Esophagus squamous epithelium (tissue), 4 donors: ENCODE results near the gene DHRS13.

Source experiments
- POLR2A ChIP-seq, 4 donors: fragments of 450-650 bp; IDR thresholded peaks; one replicate each; pipeline ENCODE4 v1.6.1; 2017; ENCODE audit warnings: antibody characterized with exemption in 4 of 4, mild to moderate bottlenecking in 4 of 4, moderate library complexity in 3 of 4
- TF ChIP-seq, protein P1 (sequence below), 6 experiments: fragments of 450-650 bp in 4 of 6; fragments of 200-600 bp in 2 of 6; sonication (generic) in 2 of 6; IDR thresholded peaks; one replicate each; pipeline ENCODE4 v1.5.1; 2016 to 2019; ENCODE audit warnings: antibody characterized with exemption in 6 of 6, mild to moderate bottlenecking in 4 of 6, moderate library complexity in 4 of 6

GRCh38 chr17:28949185-28950016 is 46.5 kb upstream of the DHRS13 start:
- TF ChIP-seq, protein P1, sequence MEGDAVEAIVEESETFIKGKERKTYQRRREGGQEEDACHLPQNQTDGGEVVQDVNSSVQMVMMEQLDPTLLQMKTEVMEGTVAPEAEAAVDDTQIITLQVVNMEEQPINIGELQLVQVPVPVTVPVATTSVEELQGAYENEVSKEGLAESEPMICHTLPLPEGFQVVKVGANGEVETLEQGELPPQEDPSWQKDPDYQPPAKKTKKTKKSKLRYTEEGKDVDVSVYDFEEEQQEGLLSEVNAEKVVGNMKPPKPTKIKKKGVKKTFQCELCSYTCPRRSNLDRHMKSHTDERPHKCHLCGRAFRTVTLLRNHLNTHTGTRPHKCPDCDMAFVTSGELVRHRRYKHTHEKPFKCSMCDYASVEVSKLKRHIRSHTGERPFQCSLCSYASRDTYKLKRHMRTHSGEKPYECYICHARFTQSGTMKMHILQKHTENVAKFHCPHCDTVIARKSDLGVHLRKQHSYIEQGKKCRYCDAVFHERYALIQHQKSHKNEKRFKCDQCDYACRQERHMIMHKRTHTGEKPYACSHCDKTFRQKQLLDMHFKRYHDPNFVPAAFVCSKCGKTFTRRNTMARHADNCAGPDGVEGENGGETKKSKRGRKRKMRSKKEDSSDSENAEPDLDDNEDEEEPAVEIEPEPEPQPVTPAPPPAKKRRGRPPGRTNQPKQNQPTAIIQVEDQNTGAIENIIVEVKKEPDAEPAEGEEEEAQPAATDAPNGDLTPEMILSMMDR (IDR thresholded peaks at IDR 0.05), result no peak
- peak in 2 of 4 donors; percentile 14 to 45 for TF ChIP-seq POLR2A (IDR thresholded peaks at IDR 0.05)
